GM21526 (cell line): ENCODE results near the gene JUNB.

Source experiments
- ATAC-seq: cut with Tn5 transposase; IDR thresholded peaks from one replicate; pipeline ENCODE4 v1.9.1; 2021; ENCODE audit warnings: moderate library complexity; ENCODE audit not compliant: unreplicated experiment, low FRiP score

The JUNB gene

DNA sequence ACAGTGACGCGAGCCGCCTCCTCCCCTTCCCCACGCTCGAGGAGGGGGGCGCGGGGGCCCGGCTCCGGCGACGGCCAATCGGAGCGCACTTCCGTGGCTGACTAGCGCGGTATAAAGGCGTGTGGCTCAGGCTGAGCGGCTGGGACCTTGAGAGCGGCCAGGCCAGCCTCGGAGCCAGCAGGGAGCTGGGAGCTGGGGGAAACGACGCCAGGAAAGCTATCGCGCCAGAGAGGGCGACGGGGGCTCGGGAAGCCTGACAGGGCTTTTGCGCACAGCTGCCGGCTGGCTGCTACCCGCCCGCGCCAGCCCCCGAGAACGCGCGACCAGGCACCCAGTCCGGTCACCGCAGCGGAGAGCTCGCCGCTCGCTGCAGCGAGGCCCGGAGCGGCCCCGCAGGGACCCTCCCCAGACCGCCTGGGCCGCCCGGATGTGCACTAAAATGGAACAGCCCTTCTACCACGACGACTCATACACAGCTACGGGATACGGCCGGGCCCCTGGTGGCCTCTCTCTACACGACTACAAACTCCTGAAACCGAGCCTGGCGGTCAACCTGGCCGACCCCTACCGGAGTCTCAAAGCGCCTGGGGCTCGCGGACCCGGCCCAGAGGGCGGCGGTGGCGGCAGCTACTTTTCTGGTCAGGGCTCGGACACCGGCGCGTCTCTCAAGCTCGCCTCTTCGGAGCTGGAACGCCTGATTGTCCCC lies at the start of gene JUNB:
Gene JUNB, plus strand, starts transcription at position 142 of the 706 bp plus-strand sequence. Its CDS starts 286 bp downstream, at position 428.
- peak; percentile 29 for ATAC-seq

DNA sequence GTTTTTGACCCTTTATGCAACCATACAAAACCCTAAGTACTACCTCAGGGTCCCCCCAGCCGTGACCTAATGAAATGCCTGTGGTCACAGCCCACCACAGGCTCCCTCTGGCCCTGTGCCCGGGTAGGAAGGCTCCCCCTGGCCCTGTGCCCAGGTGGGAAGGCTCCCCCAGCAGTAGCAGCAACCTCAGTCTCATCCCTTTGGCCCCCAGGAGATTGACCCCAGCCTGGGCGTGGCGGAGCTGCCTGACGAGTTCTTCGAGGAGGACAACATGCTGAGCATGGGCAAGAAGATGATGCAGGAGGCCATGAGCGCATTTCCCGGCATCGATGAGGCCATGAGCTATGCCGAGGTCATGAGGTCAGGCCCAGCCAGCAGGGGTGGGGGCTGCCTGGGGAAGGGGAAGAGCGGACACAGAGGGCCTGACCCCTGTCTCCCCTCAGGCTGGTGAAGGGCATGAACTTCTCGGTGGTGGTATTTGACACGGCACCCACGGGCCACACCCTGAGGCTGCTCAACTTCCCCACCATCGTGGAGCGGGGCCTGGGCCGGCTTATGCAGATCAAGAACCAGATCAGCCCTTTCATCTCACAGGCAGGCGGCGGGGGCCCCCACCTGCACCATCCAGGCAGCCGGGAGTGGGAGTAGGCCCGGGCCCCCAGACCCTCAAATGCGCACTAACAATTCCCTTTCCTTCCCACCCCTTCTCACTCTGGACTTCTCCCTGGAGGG lies 46.0 kb upstream of the JUNB start:
- no peak for ATAC-seq

DNA sequence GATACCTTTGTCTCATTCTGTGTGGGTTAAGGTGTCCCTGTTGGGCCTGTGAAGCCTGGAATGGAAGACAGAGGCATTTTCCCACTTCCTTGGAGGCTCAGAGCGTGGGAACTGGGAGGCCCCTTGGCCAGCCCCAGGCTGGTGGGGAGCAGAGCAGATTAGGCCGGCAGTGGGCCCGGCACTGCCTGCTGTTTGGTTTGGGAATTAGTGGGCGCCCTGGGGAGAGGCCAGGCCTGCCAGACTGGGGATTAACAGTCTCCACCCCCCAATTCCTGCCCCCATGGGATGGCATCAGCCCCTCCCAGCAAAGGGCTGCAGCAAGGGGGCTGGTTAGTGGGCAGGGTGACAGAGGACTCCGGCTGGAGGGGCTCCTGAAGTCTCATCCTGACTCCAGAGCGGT lies 42.8 kb upstream of the JUNB start:
- no peak for ATAC-seq

DNA sequence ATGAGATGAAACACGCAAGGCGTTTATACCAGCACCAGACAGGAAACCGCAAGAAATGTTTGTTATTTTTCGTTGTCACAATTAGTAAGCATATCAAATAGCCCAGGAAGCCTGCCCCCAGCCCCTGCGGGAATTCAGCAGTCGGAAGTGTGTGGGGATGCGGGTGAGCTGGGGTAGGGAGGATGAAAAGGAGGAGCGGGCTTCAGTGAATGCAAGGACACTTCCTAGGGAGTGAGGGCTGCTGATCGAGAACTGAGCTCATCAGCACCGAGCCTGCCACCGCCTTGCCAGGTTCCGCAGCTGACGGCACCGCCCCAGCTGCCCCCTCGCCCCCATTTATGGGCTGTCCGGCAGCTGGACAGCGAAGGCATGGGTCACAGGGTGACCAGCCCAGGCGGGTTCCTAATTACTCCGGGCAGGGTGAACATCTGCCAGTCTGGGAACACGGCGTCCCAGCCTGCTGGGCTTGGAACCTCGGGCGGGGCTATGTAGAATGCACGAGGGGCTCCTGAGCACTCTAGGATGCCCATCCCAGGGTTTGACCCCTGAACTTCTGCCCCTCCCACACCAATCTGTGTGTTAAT lies 41.3 kb upstream of the JUNB start:
- ATAC-seq: no peak

DNA sequence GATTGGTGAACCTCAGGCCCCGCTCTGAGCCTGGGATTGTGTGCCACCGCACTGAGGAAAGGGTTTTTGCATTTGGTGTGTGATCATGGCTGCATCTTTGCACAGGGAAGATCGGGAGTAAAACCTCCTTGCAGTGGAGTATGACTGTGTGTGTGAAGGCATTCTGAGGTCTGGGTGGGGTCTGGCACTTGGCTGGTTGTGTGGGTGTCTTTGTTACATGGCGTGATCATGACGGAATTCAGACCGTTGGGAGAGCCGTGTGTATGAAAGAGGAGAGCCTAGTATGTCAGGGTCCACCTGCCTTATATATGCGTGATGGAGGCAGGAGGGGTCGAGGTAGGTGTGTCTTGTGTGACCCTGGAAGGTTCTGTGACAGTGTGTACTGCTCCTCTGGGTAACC lies 40.4 kb upstream of the JUNB start:
- no peak for ATAC-seq

DNA sequence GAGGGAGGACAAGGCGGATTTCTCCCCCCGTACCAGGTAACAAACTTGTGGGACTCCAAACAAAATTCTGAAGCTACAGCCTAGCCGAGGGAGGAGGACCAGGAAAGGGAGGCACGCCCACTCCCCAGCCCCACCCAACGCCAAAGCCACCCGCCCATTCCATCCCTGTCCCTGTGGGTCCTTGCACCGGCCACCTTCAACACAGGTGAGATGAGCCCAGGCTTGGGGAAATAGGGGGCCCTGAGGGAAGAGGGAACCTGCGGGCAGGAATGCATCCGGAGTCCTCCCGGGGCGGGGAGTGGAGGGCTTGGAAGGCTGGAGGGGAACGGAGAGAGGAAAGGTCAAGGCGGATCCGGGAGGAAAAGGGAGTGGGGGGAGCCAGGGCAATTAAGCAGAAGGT lies 39.7 kb upstream of the JUNB start, which contains the start of gene BEST2:
Gene BEST2, plus strand, starts transcription at position 157 of the 400 bp plus-strand sequence. CDS start 802 bp downstream, outside the sequence.
- no peak for ATAC-seq

DNA sequence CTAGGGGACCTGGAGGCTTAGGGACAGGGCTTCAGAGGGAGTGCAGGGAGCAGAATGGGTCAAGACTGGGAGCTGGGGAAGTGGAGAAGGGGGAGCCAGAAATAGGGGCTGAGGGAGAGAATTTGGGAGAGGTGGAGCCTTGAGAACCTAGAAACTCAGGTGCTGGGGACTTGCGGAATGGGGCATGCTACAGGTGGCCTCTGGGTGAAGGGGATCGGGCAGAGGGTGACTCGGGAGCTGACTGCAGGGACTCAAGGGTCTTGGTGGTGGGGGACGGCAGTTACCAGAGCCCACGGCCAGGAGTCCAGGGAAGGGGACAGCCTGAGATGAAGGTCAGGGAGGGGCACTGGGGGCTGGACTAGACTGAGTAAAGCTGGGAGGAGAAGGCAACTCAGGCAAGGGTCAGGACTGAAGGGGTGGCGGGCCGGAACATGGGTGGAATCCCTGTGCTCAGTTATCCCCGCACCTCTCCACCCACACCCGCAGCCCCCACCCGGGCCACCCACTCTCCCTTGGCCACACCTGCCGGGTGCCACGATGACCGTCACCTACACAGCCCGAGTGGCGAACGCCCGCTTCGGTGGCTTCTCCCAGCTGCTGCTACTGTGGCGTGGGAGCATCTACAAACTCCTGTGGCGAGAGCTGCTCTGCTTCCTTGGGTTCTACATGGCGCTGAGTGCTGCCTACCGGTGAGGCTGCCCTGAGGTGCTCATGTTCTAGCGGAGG lies 39.1 kb upstream of the JUNB start:
- ATAC-seq: no peak

DNA sequence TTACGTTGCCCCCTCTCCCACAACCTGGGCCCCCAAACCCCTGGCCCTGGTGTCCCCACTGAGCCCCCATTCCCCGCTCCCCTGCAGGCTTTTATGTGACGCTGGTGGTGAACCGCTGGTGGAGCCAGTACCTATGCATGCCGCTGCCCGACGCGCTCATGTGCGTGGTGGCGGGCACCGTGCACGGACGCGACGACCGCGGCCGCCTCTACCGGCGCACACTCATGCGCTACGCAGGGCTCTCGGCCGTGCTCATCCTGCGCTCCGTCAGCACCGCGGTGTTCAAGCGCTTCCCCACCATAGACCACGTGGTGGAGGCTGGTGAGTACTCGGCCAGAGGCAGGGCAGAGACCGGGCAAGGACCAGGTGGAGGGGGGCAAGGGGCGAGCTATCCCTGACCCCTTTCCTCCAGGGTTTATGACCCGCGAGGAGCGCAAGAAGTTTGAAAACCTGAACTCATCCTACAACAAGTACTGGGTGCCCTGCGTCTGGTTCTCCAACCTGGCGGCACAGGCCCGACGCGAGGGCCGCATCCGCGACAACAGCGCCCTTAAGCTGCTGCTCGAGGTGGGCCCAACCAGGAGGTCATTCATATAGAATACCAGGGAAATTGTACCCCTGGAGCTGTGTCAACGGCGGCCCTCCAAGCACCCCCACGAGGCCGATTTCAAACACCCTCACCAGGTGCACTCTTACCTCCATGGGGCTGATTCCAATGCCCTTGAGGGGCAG lies 36.7 kb upstream of the JUNB start:
- ATAC-seq: no peak

DNA sequence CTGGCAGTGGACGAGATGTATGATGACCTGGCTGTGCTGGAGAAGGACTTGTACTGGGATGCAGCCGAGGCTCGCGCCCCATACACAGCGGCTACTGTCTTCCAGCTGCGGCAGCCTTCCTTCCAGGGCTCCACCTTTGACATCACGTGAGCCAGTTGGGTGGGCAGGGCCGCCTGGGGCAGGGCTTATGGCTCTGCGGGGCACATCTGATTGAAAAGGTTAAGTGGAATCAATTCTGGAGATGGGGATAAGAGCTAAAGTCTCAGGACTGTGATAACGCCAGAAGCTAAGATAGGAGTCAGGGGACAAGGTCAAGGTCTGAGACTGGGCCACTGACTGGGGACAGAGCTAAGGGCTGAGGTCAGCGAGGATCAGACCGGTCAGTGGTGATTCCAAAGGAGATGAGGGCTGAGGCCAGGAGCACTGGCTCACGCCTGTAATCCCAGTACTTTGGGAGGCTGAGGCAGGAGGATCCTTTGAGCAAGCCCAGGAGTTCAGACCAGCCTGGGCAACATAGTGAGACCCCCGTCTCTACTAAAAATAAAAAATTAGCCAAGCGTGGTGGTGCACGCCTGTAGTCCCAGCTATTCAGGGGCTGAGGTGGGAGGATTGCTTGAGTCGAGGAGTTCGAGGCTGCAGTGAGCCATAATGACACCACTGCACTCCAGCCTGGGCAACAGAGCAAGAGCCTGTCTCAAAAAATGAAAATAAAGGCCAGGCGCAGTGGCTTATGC lies 35.0 kb upstream of the JUNB start:
- ATAC-seq: no peak

DNA sequence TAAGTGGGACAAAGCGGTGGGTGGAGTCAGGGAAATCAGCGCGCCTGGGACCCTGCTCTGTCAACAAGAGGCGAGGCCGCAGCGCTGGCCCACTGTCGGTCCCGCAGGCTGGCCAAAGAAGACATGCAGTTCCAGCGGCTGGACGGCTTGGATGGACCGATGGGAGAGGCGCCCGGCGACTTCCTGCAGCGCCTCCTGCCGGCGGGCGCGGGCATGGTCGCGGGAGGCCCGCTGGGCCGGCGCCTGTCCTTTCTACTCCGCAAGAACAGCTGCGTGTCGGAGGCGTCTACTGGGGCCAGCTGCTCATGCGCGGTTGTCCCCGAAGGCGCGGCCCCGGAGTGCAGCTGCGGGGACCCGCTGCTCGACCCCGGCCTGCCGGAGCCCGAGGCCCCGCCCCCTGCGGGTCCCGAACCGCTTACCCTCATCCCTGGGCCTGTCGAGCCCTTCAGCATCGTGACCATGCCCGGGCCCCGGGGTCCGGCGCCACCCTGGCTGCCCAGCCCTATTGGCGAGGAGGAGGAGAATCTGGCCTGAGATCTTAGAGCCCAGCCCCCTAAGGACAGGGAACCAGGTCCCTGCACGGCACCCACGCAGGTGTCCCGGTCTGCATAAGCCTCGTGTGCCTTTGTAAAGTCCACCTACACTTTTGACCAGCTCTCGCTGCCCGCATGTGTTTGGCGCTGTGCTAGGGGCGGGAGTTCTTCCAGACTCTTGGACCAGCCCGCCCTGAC lies 33.6 kb upstream of the JUNB start:
- no peak for ATAC-seq

DNA sequence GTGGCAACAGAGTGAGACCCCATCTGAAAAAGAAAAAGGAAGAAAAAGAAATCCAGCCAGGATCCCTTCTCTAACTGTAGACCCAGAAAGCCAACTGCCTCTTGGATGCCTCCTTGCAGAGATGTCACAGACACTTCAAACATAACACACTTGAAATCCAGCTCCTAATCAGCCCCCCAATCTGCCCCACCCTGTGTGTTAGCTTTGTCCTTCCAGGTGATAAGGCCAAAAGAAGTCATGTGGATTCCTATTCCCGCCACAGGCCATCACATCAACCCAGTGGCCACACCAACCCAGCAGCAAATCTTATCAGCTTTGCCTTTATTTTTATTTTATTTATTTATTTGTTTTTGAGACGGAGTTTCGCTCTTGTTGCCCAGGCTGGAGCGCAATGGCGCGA lies 31.6 kb upstream of the JUNB start:
- ATAC-seq: no peak

DNA sequence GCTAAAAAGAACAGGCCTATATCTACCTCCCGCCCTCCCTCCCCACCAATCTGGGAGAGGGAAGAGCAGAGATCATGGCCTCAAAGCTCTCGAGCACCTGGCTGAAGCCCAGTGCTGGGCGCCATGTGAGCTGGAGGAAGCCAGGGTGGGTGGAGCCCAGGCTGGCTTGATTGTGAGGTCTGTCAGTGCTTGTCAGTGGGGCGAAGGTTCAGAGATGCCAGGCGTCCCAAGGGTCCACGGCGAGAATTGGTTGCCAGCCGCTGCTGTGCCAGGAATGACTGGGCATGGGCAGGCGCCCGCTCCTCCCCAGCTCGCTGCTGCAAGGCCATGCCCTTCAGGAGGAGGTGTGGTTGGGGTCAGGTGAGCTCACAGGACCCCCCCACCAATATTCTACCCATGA lies 28.2 kb upstream of the JUNB start:
- ATAC-seq: no peak

DNA sequence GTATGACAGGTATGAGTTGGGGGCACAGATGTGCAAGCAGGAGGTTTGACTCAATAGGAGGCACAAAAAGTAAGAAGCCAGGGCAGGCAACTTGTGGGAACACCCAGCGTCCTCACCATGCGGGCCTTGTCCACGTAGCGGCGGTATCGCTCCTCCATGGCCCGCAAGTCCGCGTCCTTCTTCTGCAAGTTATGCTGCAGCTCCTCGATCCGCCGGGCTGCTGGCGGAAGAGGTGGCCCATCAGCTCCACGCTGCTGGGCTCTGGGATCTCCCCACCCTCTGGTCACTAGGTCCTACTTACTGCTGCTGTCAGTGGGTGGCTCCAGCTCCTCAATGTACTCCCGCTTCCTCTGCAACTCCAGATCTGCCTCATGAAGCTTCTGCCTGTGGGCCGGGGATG lies 26.6 kb upstream of the JUNB start:
- ATAC-seq: no peak

DNA sequence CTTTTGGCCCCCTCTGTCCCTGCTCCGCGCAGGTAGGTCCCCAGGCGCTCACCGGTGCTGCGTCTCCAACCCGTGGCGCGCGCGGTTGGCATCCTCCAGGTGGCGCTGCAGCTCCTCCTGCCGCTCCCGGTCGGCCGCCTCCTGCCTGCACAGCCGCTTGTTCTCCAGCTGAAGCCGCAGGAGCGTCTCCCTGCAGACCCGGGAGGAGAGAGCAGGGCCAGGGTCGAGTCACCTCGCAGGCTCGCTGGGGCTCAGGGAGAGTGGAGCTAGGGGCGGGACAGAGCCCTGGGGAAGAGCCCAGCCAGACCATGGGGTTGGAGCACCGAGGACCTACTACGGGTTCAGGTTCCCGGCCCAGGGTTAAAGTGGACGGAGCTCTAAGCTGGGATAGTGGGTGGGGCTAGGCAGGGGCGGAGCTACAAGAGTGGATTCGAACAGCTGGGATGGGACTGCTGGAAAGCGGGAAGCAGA lies 25.2 kb upstream of the JUNB start:
- no peak for ATAC-seq

DNA sequence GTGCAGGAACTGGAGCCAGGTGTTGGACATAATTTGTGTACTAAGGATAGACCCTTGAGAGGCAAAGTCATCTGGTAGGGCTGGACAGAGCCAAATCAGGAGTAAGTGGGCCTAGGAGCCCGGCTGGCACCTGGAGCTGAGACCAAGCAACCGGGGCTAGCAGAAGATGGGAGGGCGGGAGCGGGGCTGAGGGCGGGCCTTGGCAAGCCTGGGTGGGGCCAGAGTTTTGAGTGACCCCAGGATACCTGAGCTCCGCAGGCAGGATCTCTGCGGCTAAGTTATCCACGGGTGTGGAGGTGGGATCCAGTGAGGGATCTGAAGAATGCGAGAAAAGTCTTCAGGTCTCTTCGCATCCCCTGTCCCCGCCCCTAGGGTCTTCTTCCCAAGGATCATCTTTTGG lies 24.1 kb upstream of the JUNB start:
- no peak for ATAC-seq

DNA sequence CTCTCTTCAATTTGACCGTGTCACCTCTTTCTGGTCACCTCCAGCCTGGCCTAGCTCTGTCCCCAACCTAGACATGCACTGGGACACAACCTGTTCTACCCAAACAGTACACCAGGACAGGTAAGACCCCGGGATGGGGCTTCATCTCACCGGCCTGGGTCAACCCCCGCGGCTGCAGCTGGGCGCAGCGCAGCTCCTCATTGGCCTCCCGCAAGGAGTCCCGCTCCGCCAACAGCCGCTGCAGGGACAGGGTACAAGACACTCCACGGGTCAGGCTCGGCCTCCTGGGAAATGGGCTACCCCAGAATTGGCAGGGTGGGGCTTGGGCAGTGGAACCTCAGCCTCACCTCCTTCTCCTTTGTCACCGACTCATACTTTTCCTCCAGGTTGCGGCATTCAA lies 23.6 kb upstream of the JUNB start:
- no peak for ATAC-seq

DNA sequence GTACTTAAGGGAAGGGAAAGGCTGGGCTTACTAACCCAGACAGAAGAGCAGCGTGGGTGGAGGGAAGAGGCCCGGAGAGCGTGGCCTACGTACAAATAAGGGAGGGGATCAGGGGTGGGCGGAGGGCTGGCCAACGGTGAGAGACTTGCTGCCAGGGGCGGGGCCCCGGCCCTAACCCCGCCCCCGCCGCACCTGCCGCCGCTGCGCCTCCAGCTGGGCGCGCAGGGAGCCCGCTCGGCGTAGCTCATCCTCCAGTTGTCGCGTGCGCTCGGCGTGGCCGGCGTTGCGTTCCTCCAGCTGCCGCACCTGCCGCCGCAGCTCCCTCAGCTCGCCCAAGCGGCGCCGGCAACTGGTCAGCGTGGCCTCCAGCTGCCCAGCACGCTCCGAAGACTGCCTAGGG lies 21.6 kb upstream of the JUNB start:
- ATAC-seq: no peak

DNA sequence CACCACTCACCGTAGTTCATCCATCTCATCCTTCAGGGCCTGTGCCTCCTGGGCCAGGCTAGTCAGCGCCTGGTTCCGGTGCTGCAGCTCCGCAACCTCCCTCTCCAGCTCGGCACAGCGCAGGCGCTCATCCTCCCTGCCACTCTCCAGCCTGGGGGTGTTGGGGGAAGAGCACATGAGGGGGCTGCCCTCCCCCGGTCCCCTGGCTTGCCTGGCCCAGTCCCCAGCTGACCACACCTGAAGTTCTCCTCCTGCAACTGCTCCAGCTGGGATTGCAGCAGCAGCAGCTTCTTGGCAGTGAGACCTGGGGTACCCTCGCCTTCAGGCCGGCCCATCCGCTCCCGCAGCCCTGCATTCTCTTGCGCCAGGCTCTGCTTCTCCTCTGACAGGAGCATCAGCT lies 20.4 kb upstream of the JUNB start:
- ATAC-seq: no peak

DNA sequence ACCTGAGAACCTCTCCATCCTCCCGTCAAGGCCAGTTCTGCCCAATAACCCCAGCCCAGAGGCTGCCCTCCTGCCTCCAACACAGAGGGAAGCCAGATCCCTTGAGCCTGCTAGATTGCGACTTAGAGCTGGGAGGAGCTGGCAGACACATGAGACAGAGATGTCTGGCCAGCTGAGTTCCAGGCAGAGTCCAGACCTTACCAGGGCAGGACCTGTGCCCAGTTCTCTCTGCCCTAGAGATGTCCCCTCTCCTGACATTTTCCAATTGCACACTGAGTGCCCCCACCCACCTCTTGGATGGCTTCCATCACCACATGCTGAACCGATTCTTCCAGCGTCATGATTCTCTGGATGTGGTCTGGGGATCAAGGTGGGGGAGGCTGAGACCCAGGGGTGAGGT lies 19.0 kb upstream of the JUNB start:
- no peak for ATAC-seq
